GM23338 (cell line): ENCODE measurements around the gene ALDH1B1. TPM values are rescaled to one million over a fixed set of nuclear protein-coding genes. Genes with fewer than 3 reads are reported as not detected.

Source experiments
- ATAC-seq: fragments of 200-7000 bp; cut with Tn5 transposase; 3 replicates; pipeline ENCODE4 v1.9.1; 2020
- DNase-seq: peaks from one replicate; pipeline ENCODE4 v3.0.0-alpha.2; 2015; ENCODE audit warnings: low spot score
- H2AFZ ChIP-seq: fragments of 200-600 bp; sonication (generic); 2 replicates; pipeline ENCODE4 v1.8.0; 2016; ENCODE audit warnings: antibody characterized with exemption, mild to moderate bottlenecking, moderate library complexity
- H3F3A ChIP-seq: fragments of 200-600 bp; sonication (generic); replicated peaks from 2 replicates; pipeline ENCODE4 v1.8.0; 2017; ENCODE audit warnings: antibody characterized with exemption, mixed run types, low read depth
- H3K27ac ChIP-seq: fragments of 200-600 bp; sonication (generic); 2 replicates; pipeline ENCODE4 v1.6.1; 2016; ENCODE audit warnings: low read depth
- H3K27me3 ChIP-seq: fragments of 200-600 bp; sonication (generic); 2 replicates; pipeline ENCODE4 v1.8.0; 2016; ENCODE audit warnings: mild to moderate bottlenecking, mixed run types, moderate library complexity; ENCODE audit not compliant: insufficient read depth
- H3K36me3 ChIP-seq: fragments of 200-600 bp; sonication (generic); 2 replicates; pipeline ENCODE4 v1.8.0; 2016; ENCODE audit warnings: mild to moderate bottlenecking; ENCODE audit not compliant: insufficient read depth
- H3K4me1 ChIP-seq: fragments of 200-600 bp; sonication (generic); 2 replicates; pipeline ENCODE4 v1.8.0; 2016; ENCODE audit warnings: mild to moderate bottlenecking, moderate library complexity; ENCODE audit not compliant: insufficient read depth
- H3K4me2 ChIP-seq: fragments of 200-600 bp; sonication (generic); 2 replicates; pipeline ENCODE4 v1.7.1; 2017; ENCODE audit warnings: mixed run types
- H3K4me3 ChIP-seq: fragments of 200-600 bp; sonication (generic); 2 replicates; pipeline ENCODE4 v1.6.1; 2016; ENCODE audit warnings: mixed run types
- H3K79me2 ChIP-seq: fragments of 200-600 bp; sonication (generic); replicated peaks from 2 replicates; pipeline ENCODE4 v1.8.0; 2017; ENCODE audit warnings: mild to moderate bottlenecking; ENCODE audit not compliant: insufficient read depth
- H3K9me2 ChIP-seq: fragments of 200-600 bp; sonication (generic); 2 replicates; pipeline ENCODE4 v1.8.0; 2017; ENCODE audit not compliant: insufficient read depth
- H4K20me1 ChIP-seq: fragments of 200-600 bp; sonication (generic); replicated peaks from 2 replicates; pipeline ENCODE4 v1.8.0; 2017; ENCODE audit warnings: mild to moderate bottlenecking; ENCODE audit not compliant: insufficient read depth
- H3K27ac Mint-ChIP-seq: 2 replicates; pipeline ENCODE4 v1.8.0; 2020; ENCODE audit warnings: inconsistent platforms, mild to moderate bottlenecking, moderate library complexity, mixed read lengths
- H3K27me3 Mint-ChIP-seq: 3 replicates; pipeline ENCODE4 v1.8.0; 2022; ENCODE audit warnings: low read depth, mild to moderate bottlenecking, moderate library complexity, mixed read lengths, inconsistent platforms; ENCODE audit not compliant: insufficient read depth, poor library complexity
- H3K36me3 Mint-ChIP-seq: 3 replicates; pipeline ENCODE4 v1.8.0; 2021; ENCODE audit warnings: low read depth, mild to moderate bottlenecking, inconsistent platforms, moderate library complexity, mixed read lengths
- H3K4me1 Mint-ChIP-seq: 3 replicates; pipeline ENCODE4 v1.8.0; 2020; ENCODE audit warnings: mild to moderate bottlenecking, inconsistent platforms, mixed read lengths
- H3K4me3 Mint-ChIP-seq: 3 replicates; pipeline ENCODE4 v1.8.0; 2021; ENCODE audit warnings: moderate library complexity, mild to moderate bottlenecking, inconsistent platforms, mixed read lengths
- H3K9me3 Mint-ChIP-seq: 3 replicates; pipeline ENCODE4 v1.8.0; 2020; ENCODE audit warnings: moderate library complexity, mild to moderate bottlenecking, inconsistent platforms, mixed read lengths
- EZH2 ChIP-seq: fragments of 200-600 bp; sonication (generic); IDR thresholded peaks from one replicate; pipeline ENCODE4 v1.8.0; 2017; ENCODE audit warnings: antibody characterized with exemption, mild to moderate bottlenecking, low read depth; ENCODE audit not compliant: unreplicated experiment
- EZH2phosphoT487 ChIP-seq: fragments of 200-600 bp; sonication (generic); IDR thresholded peaks from one replicate; pipeline ENCODE4 v1.8.1; 2018; ENCODE audit warnings: antibody characterized with exemption; ENCODE audit not compliant: unreplicated experiment
- JUNB ChIP-seq: IDR thresholded peaks from one replicate; pipeline ENCODE4 v1.6.1; 2016; ENCODE audit warnings: antibody characterized with exemption; ENCODE audit not compliant: unreplicated experiment
- POLR2AphosphoS5 ChIP-seq: IDR thresholded peaks from 2 replicates; pipeline ENCODE4 v1.6.1; 2016; ENCODE audit warnings: antibody characterized with exemption, low read depth
- ZNF114 ChIP-seq: fragments of 250-450 bp; sonication (Bioruptor Pico); IDR thresholded peaks from 2 replicates; pipeline ENCODE4 v1.5.0; 2020; ENCODE audit warnings: mild to moderate bottlenecking, moderate library complexity
- ZNF331 ChIP-seq: fragments of 250-450 bp; sonication (Bioruptor Pico); IDR thresholded peaks from 2 replicates; pipeline ENCODE4 v1.5.0; 2020; ENCODE audit warnings: low read depth, mild to moderate bottlenecking, moderate library complexity
- polyA plus RNA-seq: library from polyadenylated mRNA; unstranded; fragments of >200 nt; fragmentation: Nextera tagmentation; extraction: Ambion mirVana; gene quantifications from 2 replicates; pipeline ENCODE4 v1.2.1, GENCODE V29; 2016
- total RNA-seq: library from RNA; depleted of rRNA; stranded (reverse); fragments of >200 nt; shearing (Covaris generic); gene quantifications from 2 replicates; pipeline ENCODE4 v1.2.3, GENCODE V29; 2014
- TF ChIP-seq, protein P1 (sequence below): IDR thresholded peaks from 2 replicates; pipeline ENCODE4 v1.6.1; 2016; ENCODE audit warnings: antibody characterized with exemption
- TF ChIP-seq, protein P2 (sequence below): IDR thresholded peaks from one replicate; pipeline ENCODE4 v1.6.1; 2018; ENCODE audit warnings: antibody characterized with exemption; ENCODE audit not compliant: unreplicated experiment

Gene ALDH1B1
- total and polyA plus RNA-seq, 2 experiments from 2014 or later = 37.5 to 74.8 TPM

GRCh38 chr9:38442473-38443096 is 50.1 kb downstream of the ALDH1B1 start:
- Histone ChIP-seq H3K4me2 (no peak overlapping the region), H3K27ac (no peak overlapping the region), H3K36me3 (no peaks in the 10 kb centered on the region), H3K79me2 (no peaks in the 10 kb centered on the region), H3K27me3 (no peaks in the 10 kb centered on the region), H3F3A (no peaks in the 10 kb centered on the region), H4K20me1 (no peaks in the 10 kb centered on the region; the same call in 1 of the 2 replicates), H3K4me1 (no peaks in the 10 kb centered on the region; the same call in none of the 2 replicates), H3K4me3 (no peak overlapping the region), H3K9me2 (no peaks in the 10 kb centered on the region), H2AFZ (no peak overlapping the region)
- ATAC-seq (no peak), DNase-seq (no peak)
- Mint-ChIP-seq H3K36me3 (no peaks in the 10 kb centered on the region), H3K27ac (no peak overlapping the region), H3K9me3 (no peaks in the 10 kb centered on the region), H3K4me3 (no peak overlapping the region), H3K4me1 (peaks cover 4% of the 10 kb centered on the region), H3K27me3 (peaks cover 7% of the 10 kb centered on the region)
- no peak for TF ChIP-seq EZH2phosphoT487
- no peak for TF ChIP-seq ZNF331 (CRISPR knock-in tag)

DNA sequence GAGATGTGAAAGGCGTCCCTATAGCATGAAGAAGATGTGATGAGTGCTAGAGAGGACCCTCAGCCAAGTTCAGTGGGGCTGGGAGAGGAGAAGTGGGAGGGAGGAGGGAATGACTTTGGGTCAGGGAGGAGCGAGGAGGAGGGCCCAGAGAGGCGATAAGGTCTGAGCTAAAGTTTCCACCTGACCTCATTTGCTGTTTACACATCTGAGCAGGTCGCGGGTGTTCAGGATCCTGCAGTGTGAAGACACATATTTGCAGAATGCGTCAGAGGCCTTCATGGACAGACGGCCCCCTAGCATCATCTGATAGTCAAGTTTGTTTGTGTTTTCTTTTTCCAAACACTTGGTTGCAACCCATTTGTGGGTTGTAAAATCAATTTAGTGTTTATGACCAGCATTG is 50.7 kb downstream of the ALDH1B1 start:
- H3K9me3 Mint-ChIP-seq = no peaks in the 10 kb centered on the region
- H3K79me2 ChIP-seq = no peaks in the 10 kb centered on the region
- no peaks in the 10 kb centered on the region for H3K36me3 ChIP-seq
- H3K27ac Mint-ChIP-seq = no peak overlapping the region
- no peaks in the 10 kb centered on the region for H3K36me3 Mint-ChIP-seq
- H3K4me3 Mint-ChIP-seq = no peak overlapping the region
- H3K27ac ChIP-seq = no peak overlapping the region
- H3K4me1 ChIP-seq = no peaks in the 10 kb centered on the region; the same call in none of the 2 replicates
- TF ChIP-seq JUNB = no peak
- TF ChIP-seq ZNF114 (CRISPR knock-in tag) = no peak
- no peak for TF ChIP-seq EZH2phosphoT487
- H3K9me2 ChIP-seq = no peaks in the 10 kb centered on the region
- no peaks in the 10 kb centered on the region for H3F3A ChIP-seq
- peaks cover 4% of the 10 kb centered on the region for H3K4me1 Mint-ChIP-seq
- H2AFZ ChIP-seq = no peak overlapping the region
- no peak for ATAC-seq
- no peak for DNase-seq
- no peaks in the 10 kb centered on the region; the same call in 1 of the 2 replicates for H4K20me1 ChIP-seq
- no peak overlapping the region for H3K4me2 ChIP-seq
- H3K4me3 ChIP-seq = no peak overlapping the region
- H3K27me3 ChIP-seq = no peaks in the 10 kb centered on the region
- H3K27me3 Mint-ChIP-seq = peaks cover 7% of the 10 kb centered on the region

- Histone ChIP-seq H3K79me2 (no peaks in the 10 kb centered on the region), H3K27ac (no peak overlapping the region), H3K9me2 (no peaks in the 10 kb centered on the region), H3K4me1 (no peaks in the 10 kb centered on the region; the same call in none of the 2 replicates), H3K4me2 (no peak overlapping the region), H3K36me3 (no peaks in the 10 kb centered on the region), H2AFZ (no peak overlapping the region), H3K4me3 (no peak overlapping the region), H4K20me1 (no peaks in the 10 kb centered on the region; the same call in 1 of the 2 replicates), H3F3A (no peaks in the 10 kb centered on the region), H3K27me3 (no peaks in the 10 kb centered on the region)
- ATAC-seq (no peak), DNase-seq (no peak)
- no peak overlapping the region for H3K27ac Mint-ChIP-seq
- no peaks in the 10 kb centered on the region for H3K9me3 Mint-ChIP-seq
- H3K4me3 Mint-ChIP-seq = no peak overlapping the region
- no peaks in the 10 kb centered on the region for H3K36me3 Mint-ChIP-seq
- peaks cover 4% of the 10 kb centered on the region for H3K4me1 Mint-ChIP-seq
- H3K27me3 Mint-ChIP-seq = peaks cover 7% of the 10 kb centered on the region
- TF ChIP-seq, protein P1, sequence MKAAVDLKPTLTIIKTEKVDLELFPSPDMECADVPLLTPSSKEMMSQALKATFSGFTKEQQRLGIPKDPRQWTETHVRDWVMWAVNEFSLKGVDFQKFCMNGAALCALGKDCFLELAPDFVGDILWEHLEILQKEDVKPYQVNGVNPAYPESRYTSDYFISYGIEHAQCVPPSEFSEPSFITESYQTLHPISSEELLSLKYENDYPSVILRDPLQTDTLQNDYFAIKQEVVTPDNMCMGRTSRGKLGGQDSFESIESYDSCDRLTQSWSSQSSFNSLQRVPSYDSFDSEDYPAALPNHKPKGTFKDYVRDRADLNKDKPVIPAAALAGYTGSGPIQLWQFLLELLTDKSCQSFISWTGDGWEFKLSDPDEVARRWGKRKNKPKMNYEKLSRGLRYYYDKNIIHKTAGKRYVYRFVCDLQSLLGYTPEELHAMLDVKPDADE = no peak
- no peak for TF ChIP-seq POLR2AphosphoS5
- TF ChIP-seq EZH2phosphoT487 = no peak
- TF ChIP-seq, protein P2, sequence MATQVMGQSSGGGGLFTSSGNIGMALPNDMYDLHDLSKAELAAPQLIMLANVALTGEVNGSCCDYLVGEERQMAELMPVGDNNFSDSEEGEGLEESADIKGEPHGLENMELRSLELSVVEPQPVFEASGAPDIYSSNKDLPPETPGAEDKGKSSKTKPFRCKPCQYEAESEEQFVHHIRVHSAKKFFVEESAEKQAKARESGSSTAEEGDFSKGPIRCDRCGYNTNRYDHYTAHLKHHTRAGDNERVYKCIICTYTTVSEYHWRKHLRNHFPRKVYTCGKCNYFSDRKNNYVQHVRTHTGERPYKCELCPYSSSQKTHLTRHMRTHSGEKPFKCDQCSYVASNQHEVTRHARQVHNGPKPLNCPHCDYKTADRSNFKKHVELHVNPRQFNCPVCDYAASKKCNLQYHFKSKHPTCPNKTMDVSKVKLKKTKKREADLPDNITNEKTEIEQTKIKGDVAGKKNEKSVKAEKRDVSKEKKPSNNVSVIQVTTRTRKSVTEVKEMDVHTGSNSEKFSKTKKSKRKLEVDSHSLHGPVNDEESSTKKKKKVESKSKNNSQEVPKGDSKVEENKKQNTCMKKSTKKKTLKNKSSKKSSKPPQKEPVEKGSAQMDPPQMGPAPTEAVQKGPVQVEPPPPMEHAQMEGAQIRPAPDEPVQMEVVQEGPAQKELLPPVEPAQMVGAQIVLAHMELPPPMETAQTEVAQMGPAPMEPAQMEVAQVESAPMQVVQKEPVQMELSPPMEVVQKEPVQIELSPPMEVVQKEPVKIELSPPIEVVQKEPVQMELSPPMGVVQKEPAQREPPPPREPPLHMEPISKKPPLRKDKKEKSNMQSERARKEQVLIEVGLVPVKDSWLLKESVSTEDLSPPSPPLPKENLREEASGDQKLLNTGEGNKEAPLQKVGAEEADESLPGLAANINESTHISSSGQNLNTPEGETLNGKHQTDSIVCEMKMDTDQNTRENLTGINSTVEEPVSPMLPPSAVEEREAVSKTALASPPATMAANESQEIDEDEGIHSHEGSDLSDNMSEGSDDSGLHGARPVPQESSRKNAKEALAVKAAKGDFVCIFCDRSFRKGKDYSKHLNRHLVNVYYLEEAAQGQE = no peak
- TF ChIP-seq EZH2 = no peak
Measured at GRCh38 chr9:38443597-38443996, 51.1 kb downstream of the ALDH1B1 start.
